ENCODE measurements around the gene TIMM13. TPM values are rescaled to one million over a fixed set of nuclear protein-coding genes. Genes with fewer than 3 reads are reported as not detected.
"Not testable (repeated sequence)": the region's sequence is repeated elsewhere in the genome, so short reads cannot be mapped to it uniquely, and the experiment has no call there.

TIMM13 gene
- total RNA-seq: 100 to 1,000 TPM in 1 of 2 donors, 10 to 100 TPM in 1; 46.5 to 103 TPM

DNA sequence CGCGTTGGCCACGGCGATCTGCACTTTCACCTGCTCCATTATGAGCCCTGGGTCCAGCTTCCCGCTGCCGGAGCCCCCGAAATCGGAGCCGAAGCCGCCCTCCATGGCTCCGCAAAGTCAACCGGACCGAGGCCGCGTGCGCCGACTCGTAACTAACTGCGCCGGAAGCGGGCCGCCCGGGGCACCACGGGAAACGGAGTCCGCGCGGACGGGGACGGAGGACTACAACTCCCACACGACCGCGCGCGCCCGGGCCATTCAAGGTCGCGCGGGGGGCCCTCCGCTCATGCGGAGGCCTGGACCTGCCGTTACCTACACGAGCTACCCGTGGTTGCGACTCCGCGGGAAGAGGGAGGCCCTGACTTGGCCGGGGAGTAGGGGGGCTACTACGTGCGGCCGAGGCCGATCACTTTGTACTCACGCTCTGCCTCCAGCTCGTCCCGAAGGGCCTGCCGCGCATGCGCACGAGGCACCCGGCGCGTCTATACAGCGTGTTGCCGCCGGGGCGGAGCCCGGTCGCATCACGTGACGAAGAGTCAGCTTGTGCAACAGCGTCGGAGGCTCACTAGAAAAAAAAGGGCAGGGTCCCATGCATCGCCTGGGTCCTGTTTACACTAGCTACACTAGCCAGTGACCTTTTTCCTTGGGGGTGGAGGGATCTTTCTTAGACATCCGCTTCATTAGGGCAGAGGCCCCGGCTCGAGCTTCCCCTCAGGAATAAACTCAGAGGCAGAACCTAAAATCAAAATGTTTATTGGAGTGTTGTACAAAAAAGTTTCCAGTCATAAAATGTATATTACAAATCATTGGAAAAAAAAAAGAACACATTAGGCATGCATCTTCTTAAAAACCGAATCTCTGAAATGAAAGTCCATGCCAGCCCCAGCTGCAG is at the start of gene TIMM13:
TSS of gene TIMM13 (minus strand) at position 158 of the 892 bp plus-strand sequence. CDS start at position 105, 53 bp downstream.
- Mint-ChIP-seq H3K27ac (peak within 1 kb of the TSS; percentile 96 to 99), H3K9me3 (no peaks in the 10 kb centered on the region), H3K36me3 (peaks cover 13 to 14% of the 10 kb centered on the region in 2 donors)
- ATAC-seq (peak; percentile 91 to 93), DNase-seq (ENCODE audit: low spot score in 2 of 2) (peak; percentile 97 to 98)

DNA sequence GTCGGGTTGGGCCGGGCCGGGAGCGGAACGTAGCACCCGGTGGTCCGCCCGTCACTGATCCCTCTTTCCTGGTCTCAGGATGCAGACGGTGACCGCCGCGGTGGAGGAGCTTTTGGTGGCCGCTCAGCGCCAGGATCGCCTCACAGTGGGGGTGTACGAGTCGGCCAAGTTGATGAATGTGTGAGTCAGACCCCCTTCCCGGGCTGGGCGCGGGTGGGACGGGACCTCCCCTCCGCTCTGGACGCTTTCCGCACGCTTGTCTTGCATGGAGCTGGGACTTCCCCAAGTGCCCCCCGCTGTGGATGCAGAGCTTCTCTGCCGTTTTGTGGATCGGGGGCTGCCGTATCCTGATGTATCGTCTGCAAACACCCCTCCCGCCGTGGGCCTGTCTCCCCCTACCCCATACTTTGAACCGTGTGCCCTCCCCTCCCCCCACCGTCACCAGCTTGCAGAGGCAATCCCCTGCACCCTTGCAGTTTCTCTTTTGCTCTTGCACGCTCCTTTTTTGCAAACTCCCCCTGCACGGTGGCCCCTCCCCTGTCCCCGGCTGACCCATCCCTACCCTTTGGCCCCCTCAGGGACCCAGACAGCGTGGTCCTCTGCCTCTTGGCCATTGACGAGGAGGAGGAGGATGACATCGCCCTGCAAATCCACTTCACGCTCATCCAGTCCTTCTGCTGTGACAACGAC is 49.2 kb upstream of the TIMM13 start:
- peak; percentile 24 to 56 for ATAC-seq
- peaks cover 29 to 35% of the 10 kb centered on the region in 2 donors for H3K36me3 Mint-ChIP-seq
- H3K9me3 Mint-ChIP-seq: peaks cover 0 to 4% of the 10 kb centered on the region in 2 donors
- peak overlapping the region; percentile 97 to 98 for H3K27ac Mint-ChIP-seq
- DNase-seq (ENCODE audit: low spot score in 2 of 2): peak; percentile 62 to 90

DNA sequence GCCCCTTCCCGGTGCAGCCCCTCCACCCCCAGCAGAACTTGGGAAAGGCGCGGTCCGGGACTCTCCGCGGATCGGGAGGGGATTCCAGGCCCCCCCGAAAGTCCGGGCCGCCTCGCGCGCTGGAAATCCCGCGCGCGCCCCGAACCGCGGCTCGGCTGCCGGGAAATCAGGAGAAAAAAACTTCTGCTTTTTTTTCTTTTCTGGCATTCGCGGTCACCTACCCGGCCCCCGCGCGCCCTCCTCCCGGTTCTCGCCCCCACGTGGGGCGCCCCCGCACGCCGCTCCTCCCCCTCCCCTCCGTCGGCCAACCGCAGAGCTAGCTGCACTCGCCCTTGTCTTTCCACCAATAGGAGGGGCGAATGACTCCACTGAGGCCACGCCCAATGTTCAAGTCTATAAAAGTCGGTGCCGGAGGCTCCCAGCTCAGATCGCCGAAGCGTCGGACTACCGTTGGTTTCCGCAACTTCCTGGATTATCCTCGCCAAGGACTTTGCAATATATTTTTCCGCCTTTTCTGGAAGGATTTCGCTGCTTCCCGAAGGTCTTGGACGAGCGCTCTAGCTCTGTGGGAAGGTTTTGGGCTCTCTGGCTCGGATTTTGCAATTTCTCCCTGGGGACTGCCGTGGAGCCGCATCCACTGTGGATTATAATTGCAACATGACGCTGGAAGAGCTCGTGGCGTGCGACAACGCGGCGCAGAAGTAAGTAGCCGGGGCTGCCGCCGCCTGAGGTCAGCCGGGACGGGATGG is 48.5 kb upstream of the TIMM13 start, which contains the start of gene GADD45B:
TSS of gene GADD45B (plus strand) at position 426 of the 749 bp plus-strand sequence. CDS start at position 658, 232 bp downstream.
- Mint-ChIP-seq H3K27ac (peak within 1 kb of the TSS; percentile 97 to 98), H3K36me3 (peaks cover 29% of the 10 kb centered on the region in 2 donors), H3K9me3 (no peaks in the 10 kb centered on the region)
- ATAC-seq: peak; percentile 40 to 51
- peak; percentile 98 to 99 for DNase-seq (ENCODE audit: low spot score in 2 of 2)

DNA sequence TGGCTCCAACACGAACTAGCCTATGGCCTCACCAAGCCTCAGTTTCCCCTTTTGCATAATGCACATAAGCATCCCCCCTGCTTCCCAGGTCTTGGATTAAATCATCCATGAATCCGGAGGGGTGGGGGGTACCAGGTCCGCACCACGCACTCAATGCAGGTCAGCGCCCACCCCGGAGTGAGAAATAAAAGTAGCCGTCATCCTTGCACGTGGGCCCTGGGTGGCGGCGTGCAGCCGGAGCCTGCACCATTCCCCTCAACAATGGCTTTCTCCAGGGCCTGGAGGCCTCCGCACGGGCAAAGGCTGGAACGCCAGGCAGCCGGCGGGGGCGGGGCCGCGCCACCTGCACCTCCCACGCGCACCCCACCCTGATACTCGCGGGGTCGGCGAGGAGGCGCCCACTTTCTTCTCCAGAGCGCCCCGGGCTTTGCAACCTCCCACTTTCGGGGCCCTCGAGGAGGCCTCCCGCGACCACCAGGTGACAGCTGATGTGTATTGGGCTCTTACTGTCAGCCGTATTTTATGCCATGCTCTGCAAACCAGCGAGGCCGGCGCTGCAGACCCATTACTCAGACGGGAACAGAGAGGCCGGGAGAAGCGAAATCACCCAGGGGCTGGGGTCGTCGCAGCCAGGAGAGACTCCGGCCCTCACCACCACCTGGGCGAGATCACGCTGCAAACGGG is 47.8 kb upstream of the TIMM13 start:
- ATAC-seq (peak; percentile 16 to 34), DNase-seq (ENCODE audit: low spot score in 2 of 2) (peak; percentile 75 to 79)
- peaks cover 29% of the 10 kb centered on the region in 2 donors for H3K36me3 Mint-ChIP-seq
- H3K9me3 Mint-ChIP-seq: no peaks in the 10 kb centered on the region
- peak overlapping the region; percentile 97 to 98 for H3K27ac Mint-ChIP-seq

DNA sequence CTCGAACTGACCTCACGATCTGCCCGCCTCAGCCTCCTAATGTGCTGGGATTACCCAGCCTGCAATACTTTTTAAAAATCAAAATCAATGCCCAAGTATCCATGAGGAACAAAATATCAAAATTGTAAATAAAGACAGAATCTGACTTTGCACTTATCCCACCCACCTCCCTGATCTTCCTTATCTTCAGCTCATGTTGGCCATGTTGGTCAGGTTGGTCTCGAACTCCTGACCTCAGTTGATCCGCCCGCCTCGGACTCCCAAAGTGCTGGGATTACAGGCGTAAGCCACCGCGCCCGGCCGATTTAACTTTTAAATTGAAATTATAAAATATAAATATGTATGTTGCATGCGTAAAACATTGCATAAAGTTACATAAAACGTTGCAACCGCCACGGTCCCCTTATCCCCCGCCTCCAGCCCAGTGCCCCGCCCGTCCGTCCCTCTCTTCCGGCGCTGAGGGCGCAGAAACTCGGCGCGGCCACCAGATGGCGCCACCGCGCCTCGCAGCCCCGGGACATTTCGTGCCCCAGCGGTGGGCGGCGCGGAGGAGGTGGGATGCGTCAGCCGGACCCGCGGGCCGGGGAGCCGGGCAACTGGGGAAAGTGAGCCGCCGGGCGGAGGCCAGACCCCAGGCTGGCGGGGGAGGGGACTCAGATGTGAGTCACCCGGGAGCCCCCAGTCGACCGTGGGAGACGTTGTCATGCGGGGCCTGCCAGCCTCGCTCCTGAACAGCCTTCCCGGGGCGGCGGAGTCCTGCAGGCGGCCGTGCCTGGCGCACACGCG is 47.0 kb upstream of the TIMM13 start:
- H3K9me3 Mint-ChIP-seq: no peaks in the 10 kb centered on the region
- H3K27ac Mint-ChIP-seq: peak overlapping the region in 1 of 2 donors; percentile 98
- DNase-seq (ENCODE audit: low spot score in 2 of 2) (peak; percentile 95), ATAC-seq (peak; percentile 41 to 44)
- peaks cover 29% of the 10 kb centered on the region in 2 donors for H3K36me3 Mint-ChIP-seq

DNA sequence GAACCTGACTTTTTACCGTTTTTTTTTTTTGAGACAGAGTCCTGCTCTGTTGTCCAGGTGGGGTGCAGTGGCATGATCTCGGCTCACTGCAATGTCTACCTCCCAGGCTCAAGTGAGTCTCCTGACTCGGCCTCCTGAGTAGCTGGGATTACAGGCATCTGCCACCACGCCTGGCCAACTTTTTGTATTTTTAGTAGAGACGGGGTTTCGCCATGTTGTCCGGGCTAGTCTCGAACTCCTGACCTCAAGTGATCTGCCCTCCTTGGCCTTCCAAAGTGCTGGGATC is 42.5 kb upstream of the TIMM13 start:
- not testable (repeated sequence) for H3K9me3 Mint-ChIP-seq; DNase-seq (ENCODE audit: low spot score in 2 of 2); ATAC-seq; H3K36me3 Mint-ChIP-seq
- H3K27ac Mint-ChIP-seq: peak overlapping the region; percentile 23 to 58

DNA sequence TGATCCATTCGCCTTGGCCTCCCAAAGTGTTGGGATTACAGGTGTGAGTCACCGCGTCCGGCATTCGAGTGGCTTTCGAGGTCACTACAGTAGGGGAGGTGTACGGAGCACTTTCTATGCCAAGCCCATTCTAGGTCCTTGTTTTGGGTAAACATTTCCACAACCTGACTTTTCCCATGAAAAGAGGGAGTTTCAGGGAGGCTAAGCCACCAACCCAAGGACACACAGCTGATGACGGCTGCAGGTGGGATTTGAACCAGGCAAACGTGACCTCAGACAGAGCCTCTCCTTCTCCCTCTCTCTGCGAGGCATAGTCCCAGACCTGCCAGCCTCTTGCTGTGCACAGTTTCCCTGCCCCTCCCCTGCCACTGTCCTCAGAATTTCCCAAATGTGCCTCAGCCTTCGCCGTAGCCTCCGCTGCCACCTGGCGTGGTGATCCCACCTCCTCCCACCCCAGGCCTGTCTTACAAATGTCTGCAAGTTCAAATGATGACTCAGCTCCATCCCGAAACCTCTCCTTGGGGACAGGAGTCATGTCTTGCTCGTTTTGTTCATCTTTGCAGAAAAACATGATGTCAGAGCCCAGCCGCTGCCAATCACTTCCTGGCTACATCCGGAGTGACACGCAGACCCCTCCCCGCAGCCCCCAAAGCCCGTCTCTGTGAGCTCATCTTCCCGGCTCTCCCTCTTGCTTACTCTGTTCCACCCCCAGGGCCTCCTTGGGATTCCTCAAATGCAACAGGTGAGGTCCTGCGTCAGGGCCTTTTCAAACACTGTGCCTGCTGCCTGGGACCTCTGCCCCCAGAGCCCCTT is 41.9 kb upstream of the TIMM13 start:
- no peaks in the 10 kb centered on the region for H3K9me3 Mint-ChIP-seq
- peak; percentile 72 to 86 for ATAC-seq
- peak overlapping the region; percentile 23 to 58 for H3K27ac Mint-ChIP-seq
- no peaks in the 10 kb centered on the region for H3K36me3 Mint-ChIP-seq
- DNase-seq (ENCODE audit: low spot score in 2 of 2): peak in 1 of 2 donors; percentile 44

DNA sequence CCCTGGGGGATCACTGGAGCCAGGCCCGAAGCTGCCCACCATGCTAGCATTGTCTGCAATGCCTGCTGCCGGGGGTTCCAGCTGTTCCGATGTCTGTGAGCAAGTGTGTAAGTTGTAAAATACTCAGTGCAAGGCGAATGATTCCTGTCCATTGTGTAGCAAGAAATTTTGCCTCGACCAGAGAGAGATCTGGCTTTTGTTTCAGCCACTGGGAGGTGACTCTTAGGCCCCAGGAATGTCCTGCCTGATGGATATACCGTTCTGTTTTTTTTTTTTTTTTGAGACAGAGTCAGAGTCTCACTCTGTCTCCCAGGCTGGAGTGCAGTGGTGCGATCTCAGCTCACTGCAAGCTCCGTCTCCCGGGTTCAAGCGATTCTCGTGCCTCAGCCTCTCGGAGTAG is 41.2 kb upstream of the TIMM13 start:
- no peaks in the 10 kb centered on the region for H3K36me3 Mint-ChIP-seq
- no peak overlapping the region for H3K27ac Mint-ChIP-seq
- ATAC-seq (no peak), DNase-seq (ENCODE audit: low spot score in 2 of 2) (no peak)
- H3K9me3 Mint-ChIP-seq: no peaks in the 10 kb centered on the region

DNA sequence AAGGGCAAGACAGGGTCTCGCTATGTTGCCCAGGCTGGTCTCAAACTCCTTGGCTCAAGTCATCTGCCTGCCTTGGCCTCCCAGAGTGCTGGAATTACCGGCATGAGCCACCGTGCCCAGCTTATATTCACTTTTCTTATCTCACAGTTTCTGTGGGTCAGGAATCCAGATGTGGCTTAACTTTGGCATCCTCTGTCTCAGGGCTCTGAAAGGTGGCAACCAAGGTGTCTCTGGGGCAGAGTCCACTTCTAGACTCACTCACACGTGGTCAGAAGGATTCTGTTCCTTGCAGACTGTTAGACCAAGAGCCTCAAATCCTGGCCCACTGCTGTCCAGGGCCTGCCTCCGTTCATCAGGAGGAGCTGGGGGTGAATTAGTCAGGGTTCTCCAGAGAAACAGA is 37.0 kb upstream of the TIMM13 start:
- no peak for ATAC-seq
- peaks cover 0 to 15% of the 10 kb centered on the region in 2 donors for H3K36me3 Mint-ChIP-seq
- no peaks in the 10 kb centered on the region for H3K9me3 Mint-ChIP-seq
- H3K27ac Mint-ChIP-seq: no peak overlapping the region
- no peak for DNase-seq (ENCODE audit: low spot score in 2 of 2)

DNA sequence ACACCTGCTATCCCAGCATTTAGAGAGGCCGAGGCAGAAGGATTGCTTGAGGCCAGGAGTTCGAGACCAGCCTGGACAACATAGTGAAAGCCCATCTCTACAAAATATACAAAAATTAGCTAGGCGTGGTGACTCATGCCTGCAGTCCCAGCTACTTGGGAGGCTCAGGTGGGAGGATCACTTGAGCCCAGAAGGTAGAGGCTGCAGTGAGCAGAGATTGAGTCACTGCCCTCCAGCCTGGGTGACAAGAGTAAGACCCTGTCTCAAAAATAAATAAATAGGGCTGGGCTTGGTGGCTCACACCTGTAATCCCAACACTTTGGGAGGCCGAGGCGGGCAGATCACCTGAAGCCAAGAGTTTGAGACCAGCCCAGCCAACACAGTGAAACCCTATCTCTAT is 36.3 kb upstream of the TIMM13 start:
- not testable (repeated sequence) for H3K27ac Mint-ChIP-seq; ATAC-seq; H3K9me3 Mint-ChIP-seq; DNase-seq (ENCODE audit: low spot score in 2 of 2)
- peaks cover 0 to 15% of the 10 kb centered on the region in 2 donors for H3K36me3 Mint-ChIP-seq

DNA sequence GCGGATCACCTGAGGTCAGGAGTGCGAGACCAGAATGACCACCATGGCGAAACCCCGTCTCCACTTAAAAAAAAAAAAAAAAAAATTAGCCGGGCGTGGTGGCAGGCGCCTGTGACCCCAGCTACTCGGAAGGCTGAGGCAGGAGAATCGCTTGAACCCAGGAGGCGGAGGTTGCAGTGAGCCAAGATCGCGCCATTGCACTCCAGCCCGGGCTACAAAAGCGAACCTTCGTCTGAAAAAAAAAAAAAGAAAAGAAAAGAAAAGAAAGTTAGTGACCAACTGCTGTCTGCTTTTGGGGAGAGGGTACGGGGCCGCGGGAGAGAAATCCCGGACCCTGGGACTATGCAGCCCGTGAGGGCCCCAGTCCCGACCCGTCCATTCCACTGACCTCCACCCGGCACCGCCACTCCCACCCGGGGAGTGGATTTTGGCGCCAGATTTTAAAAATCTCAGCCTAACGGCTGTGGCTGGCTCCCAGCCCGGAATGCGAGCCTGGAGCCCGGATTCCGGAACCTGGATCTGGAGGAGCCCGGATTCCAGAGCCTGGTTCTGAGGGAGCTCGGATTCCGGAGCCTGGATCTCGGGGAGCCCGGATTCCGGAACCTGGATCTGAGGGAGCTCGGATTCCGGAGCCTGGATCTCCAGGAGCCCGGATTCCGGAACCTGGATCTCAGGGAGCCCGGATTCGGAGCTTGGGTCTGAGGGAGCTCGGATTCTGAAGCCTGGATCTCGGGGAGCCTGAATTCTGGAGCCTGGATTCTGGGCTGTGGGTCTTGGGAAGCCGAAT is 35.4 kb upstream of the TIMM13 start:
- Mint-ChIP-seq H3K9me3 (no peaks in the 10 kb centered on the region), H3K27ac (no peak overlapping the region), H3K36me3 (peaks cover 0 to 15% of the 10 kb centered on the region in 2 donors)
- DNase-seq (ENCODE audit: low spot score in 2 of 2): no peak
- ATAC-seq: no peak

DNA sequence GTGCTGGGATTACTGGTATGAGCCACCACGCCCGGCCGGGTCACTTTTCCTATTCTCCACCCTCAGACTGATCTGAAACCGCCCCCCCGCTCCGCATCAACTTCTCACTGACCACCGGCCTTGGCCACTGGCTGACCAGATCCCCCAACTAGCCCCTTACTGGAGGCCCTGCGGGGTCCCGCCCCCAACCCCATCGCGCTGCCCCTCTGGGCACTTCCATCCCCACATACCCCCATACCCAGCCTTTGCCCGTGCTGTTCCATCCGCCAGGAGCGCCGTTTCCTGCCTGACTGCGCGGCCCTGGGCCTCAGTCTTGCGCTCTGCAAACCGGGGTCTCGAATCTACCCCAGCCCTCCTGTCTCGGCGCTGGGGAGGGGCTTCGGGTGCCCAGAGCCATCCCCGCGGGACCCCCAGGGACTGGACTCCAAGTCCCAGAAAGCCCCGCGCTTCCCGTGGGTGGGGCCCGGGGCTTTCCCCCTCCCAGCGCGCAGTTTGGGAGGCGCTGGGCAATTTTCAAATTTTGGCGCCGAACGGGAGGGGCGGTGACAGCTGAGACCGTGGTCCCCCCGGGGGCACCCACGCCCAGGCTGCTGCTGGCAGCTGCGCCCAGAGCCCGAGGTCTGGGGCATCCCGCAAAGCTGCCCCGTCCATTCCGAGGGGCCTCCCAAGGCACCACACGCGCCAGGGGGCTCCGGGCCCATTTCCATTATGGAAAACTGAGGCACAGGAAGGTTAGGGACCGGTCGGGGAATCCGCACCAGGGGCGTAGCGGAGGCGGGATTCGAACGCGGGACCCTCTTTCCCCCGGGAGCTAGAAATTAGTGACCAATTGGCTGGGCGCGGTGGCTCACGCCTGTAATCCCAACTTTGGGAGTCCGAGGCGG is 34.6 kb upstream of the TIMM13 start:
- peaks cover 2 to 22% of the 10 kb centered on the region in 2 donors for H3K36me3 Mint-ChIP-seq
- no peaks in the 10 kb centered on the region for H3K9me3 Mint-ChIP-seq
- DNase-seq (ENCODE audit: low spot score in 2 of 2): peak in 1 of 2 donors; percentile 83
- peak; percentile 53 to 91 for ATAC-seq
- peak overlapping the region; percentile 57 to 84 for H3K27ac Mint-ChIP-seq

DNA sequence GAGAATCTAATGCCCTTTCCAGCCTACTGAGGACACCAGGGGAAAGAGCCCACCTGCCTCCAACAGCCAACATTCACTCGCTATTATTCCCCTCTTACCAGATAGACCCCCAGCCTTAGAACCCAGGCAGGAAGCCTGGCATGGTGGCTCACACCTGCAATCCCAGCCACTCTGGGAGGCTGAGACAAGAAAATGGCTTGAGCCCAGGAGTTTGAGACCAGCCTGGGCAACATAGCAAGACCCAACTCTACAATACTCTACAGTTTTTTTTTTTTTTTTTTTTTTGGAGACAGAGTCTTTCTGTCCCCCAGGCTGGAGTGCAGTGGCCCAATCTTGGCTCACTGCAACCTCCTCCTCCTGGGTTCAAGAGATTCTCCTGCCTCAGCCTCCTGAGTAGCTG is 32.9 kb upstream of the TIMM13 start:
- no peak overlapping the region for H3K27ac Mint-ChIP-seq
- ATAC-seq (no peak), DNase-seq (ENCODE audit: low spot score in 2 of 2) (no peak)
- H3K36me3 Mint-ChIP-seq: peaks cover 4 to 24% of the 10 kb centered on the region in 2 donors
- no peaks in the 10 kb centered on the region for H3K9me3 Mint-ChIP-seq
